ENCODE data around the gene OOSP4A. TPM values are rescaled to one million over a fixed set of nuclear protein-coding genes. Genes with fewer than 3 reads are reported as not detected.

Gene OOSP4A
- total and polyA plus RNA-seq, 2 of the 4 experiments (the other 2 are of a cell fraction), result not detected

DNA sequence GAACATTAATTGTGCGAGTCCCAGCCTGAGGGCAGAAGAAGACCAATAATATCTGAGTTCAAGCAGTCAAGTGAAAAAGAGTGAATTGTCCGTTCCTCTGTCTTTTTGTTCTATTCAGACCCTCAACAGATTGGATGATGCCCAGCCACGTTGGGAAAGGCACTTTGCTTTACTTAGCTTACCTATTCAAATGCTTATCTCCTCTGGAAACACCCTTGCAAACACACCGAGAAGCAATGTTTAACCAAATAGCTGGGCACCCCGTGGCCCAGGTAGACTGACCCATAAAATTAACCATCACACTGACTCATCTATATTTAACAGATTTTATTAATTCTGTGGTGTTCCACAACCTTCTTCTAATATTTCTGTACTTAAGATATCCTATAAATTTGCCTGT, 9.3 kb downstream of the OOSP4A start:
- Histone ChIP-seq H3K4me1 (ENCODE audit: control insufficient read depth, insufficient read depth, low read length) (no peaks in the 10 kb centered on the region), H3K9ac (ENCODE audit: low read depth, low read length) (no peak overlapping the region), H4K20me1 (ENCODE audit: insufficient read depth, low read length) (no peaks in the 10 kb centered on the region), H3K18ac (ENCODE audit: low read depth, low read length) (no peak overlapping the region), H2AK5ac (ENCODE audit: low read depth, low read length) (no peak overlapping the region), H3K79me1 (ENCODE audit: low read depth in 1 of 2, low read length in 2 of 2) (no peaks in the 10 kb centered on the region), H4K91ac (ENCODE audit: insufficient read depth, low read depth, low read length) (no peak overlapping the region), H3K9me1 (ENCODE audit: insufficient read depth, low read length) (no peaks in the 10 kb centered on the region), H3K27ac (ENCODE audit: insufficient read depth, low read length) (no peak overlapping the region), H3K36me3 (ENCODE audit: control insufficient read depth, insufficient read depth, low read length) (no peaks in the 10 kb centered on the region), H2BK20ac (ENCODE audit: low read depth, low read length) (no peak overlapping the region), H3K9me3 (ENCODE audit: control insufficient read depth, insufficient read depth, low read length) (peaks cover 2% of the 10 kb centered on the region; the same call in 1 of the 2 replicates), H2BK15ac (ENCODE audit: low read depth, low read length) (no peak overlapping the region), H4K8ac (ENCODE audit: low read depth in 2 of 2, low read length in 2 of 2) (no peak overlapping the region), H2BK120ac (ENCODE audit: low read depth, low read length) (no peak overlapping the region), H3K4ac (ENCODE audit: low read depth, low read length) (no peak overlapping the region), H2AFZ (replicated peaks; ENCODE audit: low read length, poor library complexity) (no peak overlapping the region), H2AK9ac (replicated peaks; ENCODE audit: low read depth, low read length, poor library complexity) (no peak overlapping the region), H3K4me2 (ENCODE audit: low read depth, low read length) (no peak overlapping the region), H2BK5ac (ENCODE audit: low read depth, low read length, poor library complexity, severe bottlenecking) (no peak overlapping the region), H3K27me3 (ENCODE audit: control insufficient read depth, insufficient read depth, low read length) (no peaks in the 10 kb centered on the region), H3K4me3 (ENCODE audit: insufficient read depth, low read depth, low read length) (no peak overlapping the region), H3K56ac (ENCODE audit: extremely low read depth, insufficient read depth, low read length) (no peak overlapping the region), H3K14ac (replicated peaks; ENCODE audit: low read depth, low read length) (no peak overlapping the region), H3K23ac (ENCODE audit: low read depth, low read length) (no peak overlapping the region), H4K5ac (ENCODE audit: low read depth, low read length) (no peak overlapping the region)
- TF ChIP-seq MAFK (IDR thresholded peaks at IDR 0.05; ENCODE audit: low read depth, low read length) (no peak), CTCF (conservative IDR thresholded peaks at IDR 0.05; ENCODE audit: low read depth, low read length) (no peak), RAD21 (IDR thresholded peaks at IDR 0.05; ENCODE audit: low read length) (no peak), MXI1 (IDR thresholded peaks at IDR 0.05; ENCODE audit: borderline replicate concordance, low read depth, low read length) (no peak), CHD1 (IDR thresholded peaks at IDR 0.05; ENCODE audit: low read depth, low read length) (no peak), NFE2L2 (IDR thresholded peaks at IDR 0.05; ENCODE audit: low read depth, low read length) (no peak), RCOR1 (IDR thresholded peaks at IDR 0.05; ENCODE audit: insufficient replicate concordance, low read length) (no peak), BHLHE40 (IDR thresholded peaks at IDR 0.05; ENCODE audit: low read depth, low read length) (no peak), USF2 (IDR thresholded peaks at IDR 0.05; ENCODE audit: low read depth, low read length) (no peak), MAZ (IDR thresholded peaks at IDR 0.05; ENCODE audit: borderline replicate concordance, low read depth, low read length) (no peak), POLR2A (IDR thresholded peaks at IDR 0.05; ENCODE audit: low read depth, low read length) (no peak), SMC3 (IDR thresholded peaks at IDR 0.05; ENCODE audit: low read depth, low read length) (no peak), RFX5 (IDR thresholded peaks at IDR 0.05; ENCODE audit: low read depth, low read length) (no peak), CEBPB (IDR thresholded peaks at IDR 0.05; ENCODE audit: low read depth, low read length) (no peak), FOS (IDR thresholded peaks at IDR 0.05; ENCODE audit: low read depth, low read length) (no peak)
- TF ChIP-seq, protein P1, sequence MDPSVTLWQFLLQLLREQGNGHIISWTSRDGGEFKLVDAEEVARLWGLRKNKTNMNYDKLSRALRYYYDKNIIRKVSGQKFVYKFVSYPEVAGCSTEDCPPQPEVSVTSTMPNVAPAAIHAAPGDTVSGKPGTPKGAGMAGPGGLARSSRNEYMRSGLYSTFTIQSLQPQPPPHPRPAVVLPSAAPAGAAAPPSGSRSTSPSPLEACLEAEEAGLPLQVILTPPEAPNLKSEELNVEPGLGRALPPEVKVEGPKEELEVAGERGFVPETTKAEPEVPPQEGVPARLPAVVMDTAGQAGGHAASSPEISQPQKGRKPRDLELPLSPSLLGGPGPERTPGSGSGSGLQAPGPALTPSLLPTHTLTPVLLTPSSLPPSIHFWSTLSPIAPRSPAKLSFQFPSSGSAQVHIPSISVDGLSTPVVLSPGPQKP (IDR thresholded peaks at IDR 0.05; ENCODE audit: borderline replicate concordance, low read depth, low read length), result no peak
- ChIA-PET CTCF (interaction anchor here (0.6 kb wide), 1 partner anchor 158 kb away, joined by 3 read pairs; no protein-coding TSS in a partner anchor), POLR2A (ENCODE audit: unreplicated experiment) (no interaction called here)
- no TSS peak for BruUV-seq (replicated peaks)
- in situ Hi-C loops (cut with MboI; ENCODE audit: low sequenced_read_pairs) (no loop called here), intact Hi-C loops (cut with micrococcal nuclease) (no loop called here), dilution Hi-C loops (cut with HindIII; ENCODE audit: low sequenced_read_pairs, unreplicated experiment) (no loop called here)
- DNase-seq (no peak), ATAC-seq (ENCODE audit: low read depth) (no peak)
- WGBS, 2 experiments (ENCODE audit: extremely low coverage in 2 of 2, insufficient read length in 1 of 2), result 67% methylated on average over 1 of the region's 5 CpGs; no CpG with 5 or more reads in 1 of the 2 experiments

All from IMR-90 (cell line).